H1 (cell line): Measurements from ENCODE around the gene RHBDD1. TPM values are rescaled to one million over a fixed set of nuclear protein-coding genes. Genes with fewer than 3 reads are reported as not detected.

Experiments
- CTCF ChIA-PET: fragments of 300-600 bp; sonication (Branson Sonifier 250); formaldehyde crosslinking; loops from one replicate; lab custom pipeline; 2021; ENCODE audit not compliant: partially characterized antibody; lab: Charles Lee
- POLR2A ChIA-PET: fragments of 300-600 bp; sonication (Branson Sonifier 250); formaldehyde crosslinking; loops from one replicate; lab custom pipeline; 2021; ENCODE audit warnings: inconsistent platforms; ENCODE audit not compliant: partially characterized antibody; lab: Charles Lee
- DNase-seq, 2 experiments: peaks; one replicate each; pipeline versions ENCODE4 v3.0.0 to v3.0.0-alpha.2; 2010 to 2022; ENCODE audit warnings: low spot score in 2 of 2, low read depth in 1 of 2, mixed read lengths in 1 of 2
- FAIRE-seq: peaks from 2 replicates; lab custom pipeline; 2011; peaks lifted over from hg19 to GRCh38; lab: Jason Lieb, UNC
- H2AFZ ChIP-seq: 2 replicates; pipeline ENCODE4 v1.8.1; 2012; ENCODE audit warnings: low read length, inconsistent platforms
- H2AK5ac ChIP-seq: 2 replicates; pipeline ENCODE4 v1.6.1; 2013; ENCODE audit warnings: low read depth, low read length
- H2BK120ac ChIP-seq: replicated peaks from 2 replicates; pipeline ENCODE3; 2013; ENCODE audit warnings: low read depth, low read length, inconsistent platforms
- H2BK12ac ChIP-seq: 2 replicates; pipeline ENCODE4 v1.6.1; 2013; ENCODE audit warnings: low read depth, low read length
- H2BK15ac ChIP-seq: 2 replicates; pipeline ENCODE4 v1.6.1; 2013; ENCODE audit warnings: low read length
- H2BK20ac ChIP-seq: 2 replicates; pipeline ENCODE4 v1.6.1; 2013; ENCODE audit warnings: low read length
- H2BK5ac ChIP-seq: 2 replicates; pipeline ENCODE4 v1.6.1; 2013; ENCODE audit warnings: low read depth, low read length
- H3K14ac ChIP-seq: 2 replicates; pipeline ENCODE4 v1.6.1; 2013; ENCODE audit warnings: inconsistent platforms; ENCODE audit not compliant: insufficient read length
- H3K18ac ChIP-seq: 2 replicates; pipeline ENCODE4 v1.6.1; 2013; ENCODE audit warnings: low read length; ENCODE audit errors: extremely low read depth
- H3K23ac ChIP-seq: 2 replicates; pipeline ENCODE4 v1.6.1; 2013; ENCODE audit warnings: inconsistent platforms; ENCODE audit not compliant: insufficient read length
- H3K23me2 ChIP-seq: 2 replicates; pipeline ENCODE4 v1.6.1; 2013; ENCODE audit warnings: low read depth, low read length
- H3K27ac ChIP-seq: 2 replicates; pipeline ENCODE4 v1.6.1; 2011; ENCODE audit warnings: low read depth, low read length, inconsistent platforms
- H3K27me3 ChIP-seq, 4 experiments: replicated peaks in 1 of 4; 1 replicate in 1 of 4; 2 replicates in 3 of 4; pipeline versions ENCODE4 v1.6.1 to v1.8.1; 2011 to 2013; ENCODE audit warnings: low read length in 3 of 4, mild to moderate bottlenecking in 3 of 4, inconsistent platforms in 2 of 4, mixed read lengths in 2 of 4, moderate library complexity in 1 of 4; ENCODE audit not compliant: control insufficient read depth in 3 of 4, insufficient read depth in 3 of 4; ENCODE audit errors: extremely low read depth in 1 of 4
- H3K36me3 ChIP-seq, 4 experiments: 2 replicates each; pipeline versions ENCODE4 v1.6.1 to v1.8.1; 2011 to 2013; ENCODE audit warnings: mild to moderate bottlenecking in 4 of 4, low read length in 3 of 4, moderate library complexity in 2 of 4, control low read depth in 1 of 4, inconsistent platforms in 1 of 4; ENCODE audit not compliant: insufficient read depth in 4 of 4, control insufficient read depth in 2 of 4
- H3K4ac ChIP-seq: replicated peaks from 2 replicates; pipeline ENCODE3; 2013; ENCODE audit warnings: low read length, low read depth, mixed read lengths, inconsistent platforms; ENCODE audit not compliant: insufficient read length
- H3K4me1 ChIP-seq, 4 experiments: replicated peaks in 1 of 4; 1 replicate in 1 of 4; 2 replicates in 3 of 4; pipeline versions ENCODE4 v1.6.1 to v1.8.1; 2011 to 2013; ENCODE audit warnings: low read length in 3 of 4, inconsistent platforms in 2 of 4, mixed read lengths in 1 of 4; ENCODE audit not compliant: insufficient read depth in 4 of 4, control insufficient read depth in 3 of 4
- H3K4me2 ChIP-seq, 2 experiments: 2 replicates each; pipeline versions ENCODE4 v1.6.1 to v1.8.1; 2011 to 2013; ENCODE audit warnings: low read depth in 2 of 2, low read length in 2 of 2, control low read depth in 1 of 2, inconsistent platforms in 1 of 2, mild to moderate bottlenecking in 1 of 2; ENCODE audit not compliant: insufficient read depth in 1 of 2
- H3K4me3 ChIP-seq, 4 experiments: fragments of 200-600, 300-600 bp in 1 of 4; sonication (generic), shearing (Covaris generic), sonication (Bioruptor Twin) in 1 of 4; 2 replicates each; pipeline versions ENCODE4 v1.5.1 to v1.8.1; 2011 to 2016; ENCODE audit warnings: low read length in 4 of 4, low read depth in 3 of 4, control low read depth in 2 of 4, inconsistent platforms in 2 of 4, mild to moderate bottlenecking in 2 of 4, mixed read lengths in 1 of 4, moderate library complexity in 1 of 4; ENCODE audit not compliant: insufficient read depth in 2 of 4; ENCODE audit errors: extremely low read depth in 1 of 4
- H3K56ac ChIP-seq: replicated peaks from 2 replicates; pipeline ENCODE3; 2013; ENCODE audit warnings: low read depth, mild to moderate bottlenecking, mixed read lengths, low read length, inconsistent platforms; ENCODE audit not compliant: insufficient read length
- H3K79me1 ChIP-seq: 2 replicates; pipeline ENCODE4 v1.6.1; 2013; ENCODE audit warnings: low read depth, low read length, control low read depth
- H3K79me2 ChIP-seq, 2 experiments: 2 replicates each; pipeline versions ENCODE4 v1.6.1 to v1.8.1; 2012 to 2013; ENCODE audit warnings: low read length in 2 of 2, mild to moderate bottlenecking in 2 of 2, inconsistent platforms in 1 of 2; ENCODE audit not compliant: insufficient read depth in 2 of 2, control insufficient read depth in 1 of 2
- H3K9ac ChIP-seq, 4 experiments: replicated peaks in 1 of 4; 1 replicate in 1 of 4; 2 replicates in 3 of 4; pipeline versions ENCODE4 v1.6.1 to v1.8.1; 2011 to 2013; ENCODE audit warnings: low read depth in 3 of 4, low read length in 3 of 4, control low read depth in 2 of 4, mild to moderate bottlenecking in 2 of 4, moderate library complexity in 2 of 4, inconsistent platforms in 1 of 4; ENCODE audit errors: extremely low read depth in 1 of 4
- H3K9me3 ChIP-seq, 2 experiments: 2 replicates each; pipeline versions ENCODE4 v1.6.1 to v1.8.1; 2012 to 2013; ENCODE audit warnings: mild to moderate bottlenecking in 2 of 2, moderate library complexity in 2 of 2, control low read depth in 1 of 2, inconsistent platforms in 1 of 2, low read depth in 1 of 2, low read length in 1 of 2, mixed read lengths in 1 of 2; ENCODE audit not compliant: insufficient read depth in 2 of 2
- H4K20me1 ChIP-seq, 2 experiments: replicated peaks in 1 of 2; 2 replicates each; pipeline versions ENCODE3 to v1.8.1; 2011 to 2013; ENCODE audit warnings: inconsistent platforms in 2 of 2, low read length in 2 of 2, mild to moderate bottlenecking in 1 of 2; ENCODE audit not compliant: insufficient read depth in 2 of 2, control insufficient read depth in 1 of 2
- H4K5ac ChIP-seq: 2 replicates; pipeline ENCODE4 v1.6.1; 2013; ENCODE audit warnings: low read length, low read depth, mixed read lengths, inconsistent platforms; ENCODE audit not compliant: insufficient read length
- H4K8ac ChIP-seq: 2 replicates; pipeline ENCODE4 v1.8.0; 2013; ENCODE audit warnings: mild to moderate bottlenecking, moderate library complexity, low read length, inconsistent platforms; ENCODE audit not compliant: insufficient read depth; ENCODE audit errors: extremely low read depth
- H4K91ac ChIP-seq: replicated peaks from 2 replicates; pipeline ENCODE3; 2013; ENCODE audit warnings: low read length, mixed read lengths, inconsistent platforms; ENCODE audit not compliant: insufficient read length
- CREB1 ChIP-seq: IDR thresholded peaks from 2 replicates; pipeline ENCODE4 v1.6.1; 2012; ENCODE audit warnings: inconsistent platforms
- WGBS, 2 experiments: shearing (Covaris generic) in 1 of 2; methylation state at CpG; one replicate each; pipeline versions ENCODE4 v1.1.6 to v1.1.7; 2013 to 2015; ENCODE audit warnings: low lambda C conversion rate in 2 of 2, mixed read lengths in 2 of 2, inconsistent platforms in 1 of 2, low coverage in 1 of 2, missing lambda C conversion rate in 1 of 2; ENCODE audit not compliant: insufficient replicate concordance in 2 of 2, insufficient coverage in 1 of 2, insufficient read length in 1 of 2; ENCODE audit errors: extremely low coverage in 1 of 2, missing lambda C conversion rate in 1 of 2; 5-methylcytosine and 5-hydroxymethylcytosine counted together
- polyA plus RNA-seq, 7 experiments: library from polyadenylated mRNA; depleted of rRNA in 3 of 7; stranded (reverse) in 5 of 7; unstranded in 2 of 7; fragments of >200 nt in 5 of 7; fragments of 200-250 nt in 2 of 7; gene quantifications; 1 replicate in 5 of 7; 2 replicates in 1 of 7; 4 replicates in 1 of 7; pipeline versions ENCODE4 v1.2.1 to v1.2.3, GENCODE V29; 2011 to 2013; ENCODE audit warnings: missing spikeins in 2 of 7, mixed read lengths in 2 of 7
- total RNA-seq: library from RNA; stranded (reverse); fragmentation: NEBNext Ultra II Directional; extraction: Animal tissue kit (Norgen Biotek cat#: 25700); gene quantifications from 2 replicates; pipeline ENCODE4 v1.2.1, GENCODE V29; 2021

RHBDD1 gene
- total and polyA plus RNA-seq, 2 of the 8 experiments (the other 6 are each of a cell fraction or from before 2014, with no cell fraction given), result 10.5 to 23.1 TPM

DNA sequence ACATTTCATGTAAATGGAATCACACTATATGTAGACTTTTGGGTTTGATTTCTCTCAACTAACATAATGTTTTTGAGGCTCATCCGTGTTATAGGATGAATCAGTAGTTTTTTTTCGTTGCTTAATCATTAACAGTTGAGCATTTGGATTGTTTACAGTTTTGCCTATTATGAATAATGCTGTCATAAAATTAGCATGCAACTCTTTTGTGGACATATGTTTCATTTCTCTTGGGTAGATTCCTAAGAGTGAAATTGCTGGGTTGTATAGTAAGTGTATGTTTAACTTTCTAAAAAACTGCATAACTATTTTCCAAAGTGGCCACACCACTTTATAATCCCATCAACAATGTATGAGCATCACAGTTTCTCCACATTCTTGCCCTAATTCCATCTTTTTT is 7.7 kb upstream of the RHBDD1 start:
- Histone ChIP-seq H3K23ac (no peak overlapping the region), H3K9ac (no peak overlapping the region), H3K9me3 (no peaks in the 10 kb centered on the region), H3K14ac (no peak overlapping the region), H3K27ac (no peak overlapping the region), H4K91ac (no peak overlapping the region), H2BK15ac (no peak overlapping the region), H2AK5ac (no peak overlapping the region), H3K56ac (no peak overlapping the region), H3K4me1 (no peaks in the 10 kb centered on the region), H2AFZ (no peak overlapping the region), H3K36me3 (no peaks in the 10 kb centered on the region), H3K4me2 (no peak overlapping the region), H3K79me2 (no peaks in the 10 kb centered on the region), H2BK20ac (no peak overlapping the region), H3K18ac (no peak overlapping the region), H3K23me2 (no peaks in the 10 kb centered on the region), H4K8ac (no peak overlapping the region), H4K5ac (no peak overlapping the region), H4K20me1 (no peaks in the 10 kb centered on the region), H2BK12ac (no peak overlapping the region), H3K4ac (no peak overlapping the region), H3K79me1 (no peaks in the 10 kb centered on the region), H2BK120ac (no peak overlapping the region), H2BK5ac (no peak overlapping the region), H3K4me3 (no peak overlapping the region), H3K27me3 (no peaks in the 10 kb centered on the region)
- FAIRE-seq (no peak), DNase-seq (no peak)
- ChIA-PET POLR2A (interaction anchor here (2.4 kb wide), 1 partner anchor 8 kb away, joined by 7 read pairs; the partner anchor contains the start of gene RHBDD1), CTCF (interaction anchor here (1.1 kb wide), 1 partner anchor 10 kb away, joined by 3 read pairs; no protein-coding TSS in a partner anchor)
- WGBS, 2 experiments, result 90% methylated on average over 2 of the region's 2 CpGs; no CpG with 5 or more reads in 1 of the 2 experiments
- TF ChIP-seq CREB1, result no peak
